Panc1 (cell line): ENCODE measurements around the gene MEF2D. TPM values are rescaled to one million over a fixed set of nuclear protein-coding genes. Genes with fewer than 3 reads are reported as not detected.
A peak's percentile ranks its signal among the peaks of the same experiment; 100 is the strongest.

ENCODE experiments used
- ATAC-seq: fragments of 200-7000 bp; cut with Tn5 transposase; 2 replicates; pipeline ENCODE4 v1.9.1; 2020; ENCODE audit warnings: mild to moderate bottlenecking, moderate library complexity
- BruUV-seq: library from RNA; stranded (reverse); fragments of 400-500 nt; replicated peaks from 2 replicates; lab custom pipeline; 2021; lab: Mats Ljungman, UMichigan
- CTCF ChIA-PET: fragments of 300-600 bp; sonication (Branson Sonifier 250); formaldehyde crosslinking; loops from one replicate; lab custom pipeline; 2022; ENCODE audit warnings: antibody characterized with exemption; lab: Charles Lee
- POLR2A ChIA-PET: fragments of 300-600 bp; sonication (Branson Sonifier 250); formaldehyde crosslinking; loops from one replicate; lab custom pipeline; 2022; ENCODE audit warnings: antibody characterized with exemption; lab: Charles Lee
- DNase-seq: peaks from one replicate; pipeline ENCODE4 v3.0.0-alpha.2; 2010; ENCODE audit warnings: low read depth, low spot score
- H3K27ac ChIP-seq: 2 replicates; pipeline ENCODE4 v1.5.1; 2011; ENCODE audit warnings: mild to moderate bottlenecking, low read length, inconsistent platforms
- H3K27me3 ChIP-seq: fragments of 200-500 bp; sonication (Bioruptor generic); 2 replicates; pipeline ENCODE4 v1.6.0; 2014; ENCODE audit warnings: low read length, inconsistent platforms; ENCODE audit not compliant: control insufficient read depth, insufficient read depth
- H3K36me3 ChIP-seq: fragments of 200-500 bp; sonication (Bioruptor generic); 2 replicates; pipeline ENCODE4 v1.5.1; 2014; ENCODE audit warnings: inconsistent platforms, mild to moderate bottlenecking, low read length, moderate library complexity; ENCODE audit not compliant: control insufficient read depth, insufficient read depth
- H3K4me1 ChIP-seq: 2 replicates; pipeline ENCODE4 v1.5.1; 2011; ENCODE audit warnings: inconsistent platforms, mild to moderate bottlenecking, low read length, moderate library complexity; ENCODE audit not compliant: control insufficient read depth, insufficient read depth
- H3K4me3 ChIP-seq, 2 experiments: 2 replicates each; pipeline ENCODE4 v1.5.1; 2011 to 2012; ENCODE audit warnings: low read depth in 2 of 2, low read length in 2 of 2, mild to moderate bottlenecking in 2 of 2, inconsistent platforms in 1 of 2, moderate library complexity in 1 of 2
- H3K9me3 ChIP-seq: fragments of 200-500 bp; sonication (Bioruptor generic); 2 replicates; pipeline ENCODE4 v1.5.1; 2014; ENCODE audit warnings: low read depth, mild to moderate bottlenecking, inconsistent platforms, low read length, moderate library complexity; ENCODE audit not compliant: control insufficient read depth, insufficient read depth
- CTCF ChIP-seq: fragments of 450-650 bp; IDR thresholded peaks from 2 replicates; pipeline ENCODE4 v1.5.1; 2017; ENCODE audit warnings: mild to moderate bottlenecking
- POLR2AphosphoS5 ChIP-seq: IDR thresholded peaks from 2 replicates; pipeline ENCODE4 v1.6.1; 2012; ENCODE audit warnings: mild to moderate bottlenecking, low read depth, low read length, moderate library complexity
- SIN3A ChIP-seq: IDR thresholded peaks from 2 replicates; pipeline ENCODE4 v1.6.1; 2012; ENCODE audit warnings: low read depth, mild to moderate bottlenecking, low read length, moderate library complexity, borderline replicate concordance; ENCODE audit not compliant: insufficient read depth
- TCF7L2 ChIP-seq: IDR thresholded peaks from 2 replicates; pipeline ENCODE4 v1.6.1; 2011; ENCODE audit warnings: mild to moderate bottlenecking, low read depth, low read length, inconsistent platforms
- in situ Hi-C: cut with HindIII; loops from 2 replicates; pipeline ENCODE4 v1.10.0; 2016; ENCODE audit warnings: low sequenced_read_pairs, low pct_unique_long_range_greater_than_20kb
- intact Hi-C: fragments of 100-400 bp; cut with micrococcal nuclease; formaldehyde crosslinking; loops from one replicate; pipeline ENCODE4 v1.10.0; 2022; ENCODE audit not compliant: unreplicated experiment
- total RNA-seq: library from RNA; stranded (reverse); gene quantifications from one replicate; pipeline ENCODE4 v1.2.1, GENCODE V29; 2021; ENCODE audit not compliant: unreplicated experiment
- TF ChIP-seq, protein P1 (sequence below), 2 experiments: IDR thresholded peaks; 2 replicates each; pipeline ENCODE4 v1.6.1; 2011 to 2012; ENCODE audit warnings: low read depth in 2 of 2, control low read depth in 1 of 2, low read length in 1 of 2, mild to moderate bottlenecking in 1 of 2, moderate library complexity in 1 of 2; ENCODE audit not compliant: insufficient read depth in 1 of 2

The MEF2D gene
- total RNA-seq, 1 experiment from 2014 or later: 30.9 TPM

GRCh38 chr1:156444407-156445001 lies 56.1 kb downstream of the MEF2D start:
- CTCF ChIA-PET: interaction anchor here (0.8 to 2.8 kb wide), 7 partner anchors 17 to 73 kb away, joined by 3 to 99 read pairs (median 8); no protein-coding TSS in a partner anchor

DNA sequence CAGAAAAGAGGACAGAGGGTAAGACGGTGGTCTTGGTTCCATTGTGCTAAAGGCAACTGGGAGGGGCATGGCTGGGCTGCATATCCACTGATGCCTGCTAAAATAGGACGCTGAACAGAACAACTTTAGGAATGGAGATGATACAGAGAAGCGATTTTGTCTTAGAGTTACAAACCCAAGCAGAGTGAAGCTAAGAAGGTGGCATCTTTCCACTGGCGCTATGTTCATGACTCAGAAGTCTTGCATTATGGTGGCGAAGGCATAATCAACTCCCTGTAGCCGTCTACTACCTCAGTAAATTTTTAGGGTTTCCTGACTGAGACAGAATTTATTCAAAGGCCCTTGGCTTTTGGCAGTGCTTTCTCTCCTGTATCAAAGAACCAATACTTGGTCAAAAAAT lies 57.3 kb downstream of the MEF2D start:
- intact Hi-C loops: no loop called here
- H3K27me3 ChIP-seq: peaks cover 24% of the 10 kb centered on the region
- in situ Hi-C loops: no loop called here
- DNase-seq (no peak), ATAC-seq (no peak)
- no peaks in the 10 kb centered on the region; the same call in 1 of the 2 replicates for H3K4me1 ChIP-seq
- no peaks in the 10 kb centered on the region; the same call in 1 of the 2 replicates for H3K36me3 ChIP-seq
- BruUV-seq: no TSS peak
- POLR2A ChIA-PET: no interaction called here
- CTCF ChIA-PET: interaction anchor here (1.5 kb wide), 1 partner anchor 58 kb away, joined by 11 read pairs; no protein-coding TSS in a partner anchor
- H3K4me3 ChIP-seq: no peak overlapping the region
- no peak overlapping the region for H3K27ac ChIP-seq
- TF ChIP-seq CTCF (no peak), SIN3A (no peak), TCF7L2 (no peak), POLR2AphosphoS5 (no peak)
- TF ChIP-seq, protein P1, sequence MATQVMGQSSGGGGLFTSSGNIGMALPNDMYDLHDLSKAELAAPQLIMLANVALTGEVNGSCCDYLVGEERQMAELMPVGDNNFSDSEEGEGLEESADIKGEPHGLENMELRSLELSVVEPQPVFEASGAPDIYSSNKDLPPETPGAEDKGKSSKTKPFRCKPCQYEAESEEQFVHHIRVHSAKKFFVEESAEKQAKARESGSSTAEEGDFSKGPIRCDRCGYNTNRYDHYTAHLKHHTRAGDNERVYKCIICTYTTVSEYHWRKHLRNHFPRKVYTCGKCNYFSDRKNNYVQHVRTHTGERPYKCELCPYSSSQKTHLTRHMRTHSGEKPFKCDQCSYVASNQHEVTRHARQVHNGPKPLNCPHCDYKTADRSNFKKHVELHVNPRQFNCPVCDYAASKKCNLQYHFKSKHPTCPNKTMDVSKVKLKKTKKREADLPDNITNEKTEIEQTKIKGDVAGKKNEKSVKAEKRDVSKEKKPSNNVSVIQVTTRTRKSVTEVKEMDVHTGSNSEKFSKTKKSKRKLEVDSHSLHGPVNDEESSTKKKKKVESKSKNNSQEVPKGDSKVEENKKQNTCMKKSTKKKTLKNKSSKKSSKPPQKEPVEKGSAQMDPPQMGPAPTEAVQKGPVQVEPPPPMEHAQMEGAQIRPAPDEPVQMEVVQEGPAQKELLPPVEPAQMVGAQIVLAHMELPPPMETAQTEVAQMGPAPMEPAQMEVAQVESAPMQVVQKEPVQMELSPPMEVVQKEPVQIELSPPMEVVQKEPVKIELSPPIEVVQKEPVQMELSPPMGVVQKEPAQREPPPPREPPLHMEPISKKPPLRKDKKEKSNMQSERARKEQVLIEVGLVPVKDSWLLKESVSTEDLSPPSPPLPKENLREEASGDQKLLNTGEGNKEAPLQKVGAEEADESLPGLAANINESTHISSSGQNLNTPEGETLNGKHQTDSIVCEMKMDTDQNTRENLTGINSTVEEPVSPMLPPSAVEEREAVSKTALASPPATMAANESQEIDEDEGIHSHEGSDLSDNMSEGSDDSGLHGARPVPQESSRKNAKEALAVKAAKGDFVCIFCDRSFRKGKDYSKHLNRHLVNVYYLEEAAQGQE (IDR thresholded peaks at IDR 0.05; ENCODE audit: insufficient read depth in 1 of 2, low read depth in 2 of 2, low read length in 1 of 2): no peak
- no peaks in the 10 kb centered on the region for H3K9me3 ChIP-seq

More at GRCh38 chr1:156444407-156445001, 56.1 kb downstream of the MEF2D start:
- peaks cover 18% of the 10 kb centered on the region for H3K27me3 ChIP-seq
- DNase-seq (no peak), ATAC-seq (0 out of 2 replicates have a peak, but pooled peaks have one; percentile 53)
- no peak overlapping the region for H3K4me3 ChIP-seq
- intact Hi-C loops: loop anchor here (1.0 kb wide), 1 partner anchor 59 kb away; no protein-coding TSS in a partner anchor
- no peak overlapping the region for H3K27ac ChIP-seq
- H3K4me1 ChIP-seq: no peaks in the 10 kb centered on the region
- no peaks in the 10 kb centered on the region; the same call in 1 of the 2 replicates for H3K36me3 ChIP-seq
- POLR2A ChIA-PET: interaction anchor here (0.6 kb wide), 1 partner anchor 100 kb away, joined by 9 read pairs; no protein-coding TSS in a partner anchor
- TF ChIP-seq SIN3A: no peak
- peak; percentile 77 for TF ChIP-seq CTCF
- TF ChIP-seq, protein P1 (IDR thresholded peaks at IDR 0.05; ENCODE audit: insufficient read depth in 1 of 2, low read depth in 2 of 2, low read length in 1 of 2): no peak
- TF ChIP-seq POLR2AphosphoS5: no peak
- in situ Hi-C loops: no loop called here
- H3K9me3 ChIP-seq: no peaks in the 10 kb centered on the region
- no TSS peak for BruUV-seq
